ENCODE results near the gene TMEM151B.
A peak's percentile ranks its signal among the peaks of the same experiment; 100 is the strongest.

DNA sequence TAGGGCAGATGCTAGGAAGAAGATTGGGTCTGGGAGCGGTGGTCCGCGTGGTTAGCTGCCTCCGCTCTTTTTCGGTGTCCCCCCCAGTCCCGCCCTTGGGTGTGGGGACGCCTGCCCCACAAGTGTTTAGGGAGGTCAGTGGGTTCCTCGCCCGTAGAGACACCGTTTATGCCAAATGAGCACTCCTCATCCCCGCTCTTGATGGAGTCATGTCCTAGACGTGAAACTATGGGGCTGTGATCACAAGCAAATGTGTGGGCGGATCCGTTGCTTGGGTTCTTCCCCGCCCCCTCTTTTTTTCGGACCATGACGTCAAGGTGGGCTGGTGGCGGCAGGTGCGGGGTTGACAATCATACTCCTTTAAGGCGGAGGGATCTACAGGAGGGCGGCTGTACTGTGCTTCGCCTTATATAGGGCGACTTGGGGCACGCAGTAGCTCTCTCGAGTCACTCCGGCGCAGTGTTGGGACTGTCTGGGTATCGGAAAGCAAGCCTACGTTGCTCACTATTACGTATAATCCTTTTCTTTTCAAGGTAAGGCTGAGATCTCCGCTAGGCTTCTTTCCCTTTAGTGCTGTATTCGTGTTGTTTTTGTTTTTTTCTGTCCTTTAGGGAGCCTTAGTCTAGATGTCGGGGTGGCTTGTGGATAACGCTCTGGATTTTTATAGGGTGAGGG, 23.4 kb upstream of the TMEM151B start, which contains the start of gene HSP90AB1:
- TF ChIP-seq, protein P1, sequence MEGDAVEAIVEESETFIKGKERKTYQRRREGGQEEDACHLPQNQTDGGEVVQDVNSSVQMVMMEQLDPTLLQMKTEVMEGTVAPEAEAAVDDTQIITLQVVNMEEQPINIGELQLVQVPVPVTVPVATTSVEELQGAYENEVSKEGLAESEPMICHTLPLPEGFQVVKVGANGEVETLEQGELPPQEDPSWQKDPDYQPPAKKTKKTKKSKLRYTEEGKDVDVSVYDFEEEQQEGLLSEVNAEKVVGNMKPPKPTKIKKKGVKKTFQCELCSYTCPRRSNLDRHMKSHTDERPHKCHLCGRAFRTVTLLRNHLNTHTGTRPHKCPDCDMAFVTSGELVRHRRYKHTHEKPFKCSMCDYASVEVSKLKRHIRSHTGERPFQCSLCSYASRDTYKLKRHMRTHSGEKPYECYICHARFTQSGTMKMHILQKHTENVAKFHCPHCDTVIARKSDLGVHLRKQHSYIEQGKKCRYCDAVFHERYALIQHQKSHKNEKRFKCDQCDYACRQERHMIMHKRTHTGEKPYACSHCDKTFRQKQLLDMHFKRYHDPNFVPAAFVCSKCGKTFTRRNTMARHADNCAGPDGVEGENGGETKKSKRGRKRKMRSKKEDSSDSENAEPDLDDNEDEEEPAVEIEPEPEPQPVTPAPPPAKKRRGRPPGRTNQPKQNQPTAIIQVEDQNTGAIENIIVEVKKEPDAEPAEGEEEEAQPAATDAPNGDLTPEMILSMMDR (IDR thresholded peaks at IDR 0.05; ENCODE audit: low read depth, low read length) = no peak
- TF ChIP-seq POLR2A (IDR thresholded peaks at IDR 0.05; ENCODE audit: extremely low read depth, insufficient read length) (peak; percentile 99), MYC (IDR thresholded peaks at IDR 0.05; ENCODE audit: low read depth, low read length) (peak; percentile 81)

All from NB4 (cell line).